GM23338 (cell line): ENCODE data around the gene SRGAP1. TPM values are rescaled to one million over a fixed set of nuclear protein-coding genes. Genes with fewer than 3 reads are reported as not detected.

Source experiments
- ATAC-seq: fragments of 200-7000 bp; cut with Tn5 transposase; 3 replicates; pipeline ENCODE4 v1.9.1; 2020
- DNase-seq: peaks from one replicate; pipeline ENCODE4 v3.0.0-alpha.2; 2015; ENCODE audit warnings: low spot score
- H2AFZ ChIP-seq: fragments of 200-600 bp; sonication (generic); 2 replicates; pipeline ENCODE4 v1.8.0; 2016; ENCODE audit warnings: antibody characterized with exemption, mild to moderate bottlenecking, moderate library complexity
- H3F3A ChIP-seq: fragments of 200-600 bp; sonication (generic); replicated peaks from 2 replicates; pipeline ENCODE4 v1.8.0; 2017; ENCODE audit warnings: antibody characterized with exemption, mixed run types, low read depth
- H3K27ac ChIP-seq: fragments of 200-600 bp; sonication (generic); 2 replicates; pipeline ENCODE4 v1.6.1; 2016; ENCODE audit warnings: low read depth
- H3K27me3 ChIP-seq: fragments of 200-600 bp; sonication (generic); 2 replicates; pipeline ENCODE4 v1.8.0; 2016; ENCODE audit warnings: mild to moderate bottlenecking, mixed run types, moderate library complexity; ENCODE audit not compliant: insufficient read depth
- H3K36me3 ChIP-seq: fragments of 200-600 bp; sonication (generic); 2 replicates; pipeline ENCODE4 v1.8.0; 2016; ENCODE audit warnings: mild to moderate bottlenecking; ENCODE audit not compliant: insufficient read depth
- H3K4me1 ChIP-seq: fragments of 200-600 bp; sonication (generic); 2 replicates; pipeline ENCODE4 v1.8.0; 2016; ENCODE audit warnings: mild to moderate bottlenecking, moderate library complexity; ENCODE audit not compliant: insufficient read depth
- H3K4me2 ChIP-seq: fragments of 200-600 bp; sonication (generic); 2 replicates; pipeline ENCODE4 v1.7.1; 2017; ENCODE audit warnings: mixed run types
- H3K4me3 ChIP-seq: fragments of 200-600 bp; sonication (generic); 2 replicates; pipeline ENCODE4 v1.6.1; 2016; ENCODE audit warnings: mixed run types
- H3K79me2 ChIP-seq: fragments of 200-600 bp; sonication (generic); replicated peaks from 2 replicates; pipeline ENCODE4 v1.8.0; 2017; ENCODE audit warnings: mild to moderate bottlenecking; ENCODE audit not compliant: insufficient read depth
- H3K9me2 ChIP-seq: fragments of 200-600 bp; sonication (generic); 2 replicates; pipeline ENCODE4 v1.8.0; 2017; ENCODE audit not compliant: insufficient read depth
- H4K20me1 ChIP-seq: fragments of 200-600 bp; sonication (generic); replicated peaks from 2 replicates; pipeline ENCODE4 v1.8.0; 2017; ENCODE audit warnings: mild to moderate bottlenecking; ENCODE audit not compliant: insufficient read depth
- H3K27ac Mint-ChIP-seq: 2 replicates; pipeline ENCODE4 v1.8.0; 2020; ENCODE audit warnings: inconsistent platforms, mild to moderate bottlenecking, moderate library complexity, mixed read lengths
- H3K27me3 Mint-ChIP-seq: 3 replicates; pipeline ENCODE4 v1.8.0; 2022; ENCODE audit warnings: low read depth, mild to moderate bottlenecking, moderate library complexity, mixed read lengths, inconsistent platforms; ENCODE audit not compliant: insufficient read depth, poor library complexity
- H3K36me3 Mint-ChIP-seq: 3 replicates; pipeline ENCODE4 v1.8.0; 2021; ENCODE audit warnings: low read depth, mild to moderate bottlenecking, inconsistent platforms, moderate library complexity, mixed read lengths
- H3K4me1 Mint-ChIP-seq: 3 replicates; pipeline ENCODE4 v1.8.0; 2020; ENCODE audit warnings: mild to moderate bottlenecking, inconsistent platforms, mixed read lengths
- H3K4me3 Mint-ChIP-seq: 3 replicates; pipeline ENCODE4 v1.8.0; 2021; ENCODE audit warnings: moderate library complexity, mild to moderate bottlenecking, inconsistent platforms, mixed read lengths
- H3K9me3 Mint-ChIP-seq: 3 replicates; pipeline ENCODE4 v1.8.0; 2020; ENCODE audit warnings: moderate library complexity, mild to moderate bottlenecking, inconsistent platforms, mixed read lengths
- CREB1 ChIP-seq: fragments of 250-450 bp; sonication (Bioruptor Pico); IDR thresholded peaks from 2 replicates; pipeline ENCODE4 v1.5.0; 2020; ENCODE audit warnings: low read depth, mild to moderate bottlenecking, moderate library complexity
- CTCF ChIP-seq, 2 experiments: fragments of 200-600 bp in 1 of 2; sonication (generic) in 1 of 2; conservative IDR thresholded peaks; 2 replicates each; pipeline versions ENCODE4 v1.5.1 to v1.6.1; 2016 to 2017; ENCODE audit warnings: antibody characterized with exemption in 2 of 2, low read depth in 2 of 2, mild to moderate bottlenecking in 2 of 2, moderate library complexity in 1 of 2
- EZH2 ChIP-seq: fragments of 200-600 bp; sonication (generic); IDR thresholded peaks from one replicate; pipeline ENCODE4 v1.8.0; 2017; ENCODE audit warnings: antibody characterized with exemption, mild to moderate bottlenecking, low read depth; ENCODE audit not compliant: unreplicated experiment
- EZH2phosphoT487 ChIP-seq: fragments of 200-600 bp; sonication (generic); IDR thresholded peaks from one replicate; pipeline ENCODE4 v1.8.1; 2018; ENCODE audit warnings: antibody characterized with exemption; ENCODE audit not compliant: unreplicated experiment
- JUNB ChIP-seq: IDR thresholded peaks from one replicate; pipeline ENCODE4 v1.6.1; 2016; ENCODE audit warnings: antibody characterized with exemption; ENCODE audit not compliant: unreplicated experiment
- NANOG ChIP-seq: IDR thresholded peaks from 2 replicates; pipeline ENCODE4 v1.6.1; 2016; ENCODE audit warnings: antibody characterized with exemption, borderline replicate concordance
- POLR2AphosphoS5 ChIP-seq: IDR thresholded peaks from 2 replicates; pipeline ENCODE4 v1.6.1; 2016; ENCODE audit warnings: antibody characterized with exemption, low read depth
- REST ChIP-seq: IDR thresholded peaks from one replicate; pipeline ENCODE4 v1.6.1; 2018; ENCODE audit warnings: antibody characterized with exemption; ENCODE audit not compliant: unreplicated experiment
- STAT1 ChIP-seq: IDR thresholded peaks from one replicate; pipeline ENCODE4 v1.6.1; 2016; ENCODE audit warnings: antibody characterized with exemption; ENCODE audit not compliant: unreplicated experiment
- ZNF114 ChIP-seq: fragments of 250-450 bp; sonication (Bioruptor Pico); IDR thresholded peaks from 2 replicates; pipeline ENCODE4 v1.5.0; 2020; ENCODE audit warnings: mild to moderate bottlenecking, moderate library complexity
- ZNF331 ChIP-seq: fragments of 250-450 bp; sonication (Bioruptor Pico); IDR thresholded peaks from 2 replicates; pipeline ENCODE4 v1.5.0; 2020; ENCODE audit warnings: low read depth, mild to moderate bottlenecking, moderate library complexity
- ZNF462 ChIP-seq: fragments of 250-450 bp; sonication (Bioruptor Pico); IDR thresholded peaks from 2 replicates; pipeline ENCODE4 v1.5.0; 2020; ENCODE audit warnings: mild to moderate bottlenecking, moderate library complexity
- polyA plus RNA-seq: library from polyadenylated mRNA; unstranded; fragments of >200 nt; fragmentation: Nextera tagmentation; extraction: Ambion mirVana; gene quantifications from 2 replicates; pipeline ENCODE4 v1.2.1, GENCODE V29; 2016
- total RNA-seq: library from RNA; depleted of rRNA; stranded (reverse); fragments of >200 nt; shearing (Covaris generic); gene quantifications from 2 replicates; pipeline ENCODE4 v1.2.3, GENCODE V29; 2014

SRGAP1 gene
- total and polyA plus RNA-seq, 2 experiments from 2014 or later, result 6.1 to 8.1 TPM

GRCh38 chr12:63907561-63907960, 63.1 kb downstream of the SRGAP1 start (continued):
- no peak for TF ChIP-seq ZNF462 (CRISPR knock-in tag)
- TF ChIP-seq STAT1, result no peak
- no peak for TF ChIP-seq ZNF114 (CRISPR knock-in tag)
- TF ChIP-seq EZH2phosphoT487, result no peak
- TF ChIP-seq CREB1 (CRISPR knock-in tag), result no peak
- TF ChIP-seq REST, result no peak

- no peaks in the 10 kb centered on the region for H3K4me1 ChIP-seq
- H3K27me3 Mint-ChIP-seq, result no peaks in the 10 kb centered on the region
- no peak overlapping the region for H3K27ac ChIP-seq
- H3K79me2 ChIP-seq, result peaks cover 12% of the 10 kb centered on the region
- no peak overlapping the region for H3K4me3 ChIP-seq
- H4K20me1 ChIP-seq, result no peaks in the 10 kb centered on the region
- no peaks in the 10 kb centered on the region for H3F3A ChIP-seq
- no peak for DNase-seq
- no peak overlapping the region for H3K27ac Mint-ChIP-seq
- peaks cover 4% of the 10 kb centered on the region; the same call in 2 of the 3 replicates for H3K4me1 Mint-ChIP-seq
- peaks cover 3% of the 10 kb centered on the region; the same call in 2 of the 3 replicates for H3K36me3 Mint-ChIP-seq
- H3K4me3 Mint-ChIP-seq, result no peak overlapping the region
- no peaks in the 10 kb centered on the region for H3K27me3 ChIP-seq
- H3K9me3 Mint-ChIP-seq, result no peaks in the 10 kb centered on the region; the same call in 2 of the 3 replicates
- H3K9me2 ChIP-seq, result no peaks in the 10 kb centered on the region
- no peak overlapping the region for H2AFZ ChIP-seq
- no peak for ATAC-seq
- no peaks in the 10 kb centered on the region for H3K36me3 ChIP-seq
- no peak overlapping the region for H3K4me2 ChIP-seq
- no peak for TF ChIP-seq ZNF331
- no peak for TF ChIP-seq NANOG
- no peak for TF ChIP-seq JUNB
- no peak for TF ChIP-seq POLR2AphosphoS5
- TF ChIP-seq EZH2, result no peak
- no peak for TF ChIP-seq CTCF (conservative IDR thresholded peaks at IDR 0.05; ENCODE audit: low read depth in 2 of 2)
- TF ChIP-seq EZH2phosphoT487, result no peak
Measured at GRCh38 chr12:63909746-63910145, 65.2 kb downstream of the SRGAP1 start.
